Neutrophil (primary cell): ENCODE measurements around the gene RHBDL2.
"Not testable (repeated sequence)": the region's sequence is repeated elsewhere in the genome, so short reads cannot be mapped to it uniquely, and the experiment has no call there.

ENCODE experiments used
- H3K27ac ChIP-seq: fragments of 200-600 bp; sonication (generic); 2 replicates; pipeline ENCODE4 v1.5.1; 2016; ENCODE audit warnings: mild to moderate bottlenecking, moderate library complexity
- H3K27me3 ChIP-seq: fragments of 200-600 bp; sonication (generic); 2 replicates; pipeline ENCODE4 v1.6.0; 2016; ENCODE audit warnings: mild to moderate bottlenecking
- H3K36me3 ChIP-seq: fragments of 200-600 bp; sonication (generic); 2 replicates; pipeline ENCODE4 v1.5.1; 2017
- H3K4me1 ChIP-seq, 2 experiments: fragments of 200-600 bp in 1 of 2; sonication (generic) in 1 of 2; 1 replicate in 1 of 2; 2 replicates in 1 of 2; pipeline versions ENCODE4 v1.5.1 to v1.6.1; 2013 to 2016; ENCODE audit warnings: low read depth in 1 of 2, low read length in 1 of 2, mild to moderate bottlenecking in 1 of 2, moderate library complexity in 1 of 2; ENCODE audit not compliant: control insufficient read depth in 1 of 2, insufficient read depth in 1 of 2
- H3K4me3 ChIP-seq, 2 experiments: fragments of 200-600 bp in 1 of 2; sonication (generic) in 1 of 2; 1 replicate in 1 of 2; 2 replicates in 1 of 2; pipeline ENCODE4 v1.5.1; 2013 to 2016; ENCODE audit warnings: low read depth in 1 of 2, low read length in 1 of 2, mild to moderate bottlenecking in 1 of 2, moderate library complexity in 1 of 2
- H3K9me3 ChIP-seq: fragments of 200-600 bp; sonication (generic); 2 replicates; pipeline ENCODE4 v1.5.1; 2016
- CTCF ChIP-seq: fragments of 200-600 bp; sonication (generic); IDR thresholded peaks from 2 replicates; pipeline ENCODE4 v1.5.1; 2016; ENCODE audit warnings: antibody characterized with exemption

Gene RHBDL2

GRCh38 chr1:38840281-38840680 is 101.3 kb downstream of the RHBDL2 start:
- no peaks in the 10 kb centered on the region for H3K9me3 ChIP-seq
- no peak overlapping the region for H3K4me3 ChIP-seq
- H3K36me3 ChIP-seq, result peaks cover 32% of the 10 kb centered on the region
- H3K27me3 ChIP-seq, result no peaks in the 10 kb centered on the region
- no peak overlapping the region for H3K27ac ChIP-seq
- no peak for TF ChIP-seq CTCF
- H3K4me1 ChIP-seq, result peaks cover 42 to 44% of the 10 kb centered on the region in 2 experiments

- Histone ChIP-seq H3K9me3 (no peaks in the 10 kb centered on the region), H3K4me1 (peaks cover 42 to 44% of the 10 kb centered on the region in 2 experiments), H3K4me3 (no peak overlapping the region), H3K36me3 (peaks cover 27% of the 10 kb centered on the region), H3K27ac (no peak overlapping the region), H3K27me3 (no peaks in the 10 kb centered on the region)
- TF ChIP-seq CTCF, result no peak
These were observed 102.3 kb downstream of the RHBDL2 start for GRCh38 chr1:38839363-38839762.

- Histone ChIP-seq H3K36me3 (peaks cover 27% of the 10 kb centered on the region), H3K27ac (peak overlapping the region; percentile 30), H3K4me1 (peaks cover 47 to 49% of the 10 kb centered on the region in 2 experiments)
- H3K4me3 ChIP-seq, H3K9me3 ChIP-seq, H3K27me3 ChIP-seq: not testable (repeated sequence)
These were observed 105.3 kb downstream of the RHBDL2 start for GRCh38 chr1:38836316-38836715.
